ENCODE measurements around the gene RPS15.

The RPS15 gene

GRCh38 chr19:1470305-1471009, 32.3 kb downstream of the RPS15 start:
- Histone ChIP-seq H3K4me2 (ENCODE audit: low read depth, low read length, poor library complexity, severe bottlenecking) (peak overlapping the region; percentile 49), H4K20me1 (ENCODE audit: insufficient read depth, low read length, poor library complexity, severe bottlenecking) (peaks cover 14% of the 10 kb centered on the region), H3K9me2 (replicated peaks; ENCODE audit: low read depth, low read length) (no peaks in the 10 kb centered on the region), H3K36me3 (ENCODE audit: insufficient read depth, low read length) (no peaks in the 10 kb centered on the region), H3K4me3 (ENCODE audit: low read length, poor library complexity, severe bottlenecking) (peak overlapping the region; percentile 3), H3K79me2 (ENCODE audit: insufficient read depth, low read length) (peaks cover 3% of the 10 kb centered on the region; the same call in 1 of the 2 replicates), H3F3A (ENCODE audit: low read depth) (no peaks in the 10 kb centered on the region), H3K27me3 (ENCODE audit: insufficient read depth, low read length, poor library complexity, severe bottlenecking) (no peaks in the 10 kb centered on the region), H2AFZ (ENCODE audit: low read length) (no peak overlapping the region), H3K4me1 (ENCODE audit: insufficient read depth, low read length, poor library complexity, severe bottlenecking) (no peaks in the 10 kb centered on the region), H3K9ac (ENCODE audit: low read depth, low read length, poor library complexity, severe bottlenecking) (no peak overlapping the region), H3K9me3 (ENCODE audit: insufficient read depth, low read depth, low read length) (no peaks in the 10 kb centered on the region)
- TF ChIP-seq EZH2phosphoT487 (IDR thresholded peaks at IDR 0.05; ENCODE audit: borderline replicate concordance) = no peak
- no peak for TF ChIP-seq CTCF (conservative IDR thresholded peaks at IDR 0.05; ENCODE audit: low read length)

GRCh38 chr19:1471010-1471514, 32.9 kb downstream of the RPS15 start:
- H3K79me2 ChIP-seq (ENCODE audit: insufficient read depth, low read length) = peaks cover 8% of the 10 kb centered on the region; the same call in 1 of the 2 replicates
- H2AFZ ChIP-seq (ENCODE audit: low read length) = no peak overlapping the region
- H3K9me3 ChIP-seq (ENCODE audit: insufficient read depth, low read depth, low read length) = no peaks in the 10 kb centered on the region
- H3K27me3 ChIP-seq (ENCODE audit: insufficient read depth, low read length, poor library complexity, severe bottlenecking) = no peaks in the 10 kb centered on the region
- H3K4me2 ChIP-seq (ENCODE audit: low read depth, low read length, poor library complexity, severe bottlenecking) = peak overlapping the region; percentile 49
- H4K20me1 ChIP-seq (ENCODE audit: insufficient read depth, low read length, poor library complexity, severe bottlenecking) = peaks cover 16% of the 10 kb centered on the region
- H3F3A ChIP-seq (ENCODE audit: low read depth) = no peaks in the 10 kb centered on the region
- peak overlapping the region; percentile 3 for H3K4me3 ChIP-seq (ENCODE audit: low read length, poor library complexity, severe bottlenecking)
- TF ChIP-seq CTCF (conservative IDR thresholded peaks at IDR 0.05; ENCODE audit: low read length) (no peak), EZH2phosphoT487 (IDR thresholded peaks at IDR 0.05; ENCODE audit: borderline replicate concordance) (no peak)
- no peak overlapping the region for H3K9ac ChIP-seq (ENCODE audit: low read depth, low read length, poor library complexity, severe bottlenecking)
- no peaks in the 10 kb centered on the region for H3K4me1 ChIP-seq (ENCODE audit: insufficient read depth, low read length, poor library complexity, severe bottlenecking)
- H3K9me2 ChIP-seq (replicated peaks; ENCODE audit: low read depth, low read length) = no peaks in the 10 kb centered on the region
- no peaks in the 10 kb centered on the region for H3K36me3 ChIP-seq (ENCODE audit: insufficient read depth, low read length)

- H3K4me3 ChIP-seq (ENCODE audit: low read length, poor library complexity, severe bottlenecking) = peak overlapping the region; percentile 3
- peak overlapping the region; percentile 49 for H3K4me2 ChIP-seq (ENCODE audit: low read depth, low read length, poor library complexity, severe bottlenecking)
Measured at GRCh38 chr19:1471515-1472160, 33.4 kb downstream of the RPS15 start.

More at GRCh38 chr19:1471515-1472160, 33.4 kb downstream of the RPS15 start:
- peaks cover 20% of the 10 kb centered on the region for H4K20me1 ChIP-seq (ENCODE audit: insufficient read depth, low read length, poor library complexity, severe bottlenecking)
- no peaks in the 10 kb centered on the region for H3K9me3 ChIP-seq (ENCODE audit: insufficient read depth, low read depth, low read length)
- no peaks in the 10 kb centered on the region for H3K36me3 ChIP-seq (ENCODE audit: insufficient read depth, low read length)
- no peaks in the 10 kb centered on the region for H3F3A ChIP-seq (ENCODE audit: low read depth)
- TF ChIP-seq CTCF (conservative IDR thresholded peaks at IDR 0.05; ENCODE audit: low read length) = peak; percentile 50
- TF ChIP-seq EZH2phosphoT487 (IDR thresholded peaks at IDR 0.05; ENCODE audit: borderline replicate concordance) = no peak
- H3K79me2 ChIP-seq (ENCODE audit: insufficient read depth, low read length) = peaks cover 13% of the 10 kb centered on the region; the same call in 1 of the 2 replicates
- no peak overlapping the region for H2AFZ ChIP-seq (ENCODE audit: low read length)
- no peaks in the 10 kb centered on the region for H3K27me3 ChIP-seq (ENCODE audit: insufficient read depth, low read length, poor library complexity, severe bottlenecking)
- H3K9ac ChIP-seq (ENCODE audit: low read depth, low read length, poor library complexity, severe bottlenecking) = no peak overlapping the region
- no peaks in the 10 kb centered on the region for H3K4me1 ChIP-seq (ENCODE audit: insufficient read depth, low read length, poor library complexity, severe bottlenecking)
- no peaks in the 10 kb centered on the region for H3K9me2 ChIP-seq (replicated peaks; ENCODE audit: low read depth, low read length)
